ENCODE results near the gene BCCIP.

Gene BCCIP

DNA sequence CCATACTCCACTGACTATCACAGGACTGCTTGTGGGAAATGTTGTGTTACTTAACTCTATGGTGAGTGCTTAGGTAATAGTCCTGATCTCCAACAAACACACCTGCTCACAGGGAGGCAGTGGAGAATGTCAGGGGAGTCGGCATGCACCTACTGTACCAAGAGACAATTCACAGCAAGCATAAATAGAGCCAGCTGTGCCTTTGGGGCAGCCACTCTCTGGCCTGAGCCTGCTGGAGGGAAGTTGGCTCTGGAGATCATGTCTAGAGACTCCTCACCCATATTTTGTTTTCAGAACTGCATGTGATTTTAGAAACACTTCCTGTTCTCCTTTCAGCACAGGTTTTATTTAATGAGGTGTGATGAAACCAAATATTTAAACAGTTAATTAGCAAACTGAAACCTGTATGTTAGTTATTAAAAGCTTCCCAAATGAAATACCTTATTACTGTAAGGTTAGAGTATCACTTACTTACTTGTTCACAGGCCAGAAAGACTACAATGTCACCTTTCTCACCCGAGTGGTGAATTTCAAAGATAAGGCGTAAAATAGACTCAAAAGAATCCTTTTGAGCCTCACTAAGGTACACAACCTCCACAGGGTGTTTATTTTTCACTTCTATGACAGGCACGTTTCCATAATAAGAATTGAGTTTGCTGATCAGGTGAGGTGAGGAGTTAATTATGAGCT, 35.9 kb downstream of the BCCIP start:
- no peak overlapping the region for H3K4me3 ChIP-seq (ENCODE audit: control insufficient read depth, low read depth, low read length)
- no peak for DNase-seq (ENCODE audit: low read depth)
- TF ChIP-seq CTCF (conservative IDR thresholded peaks at IDR 0.05; ENCODE audit: control insufficient read depth, insufficient read depth, low read depth, low read length): no peak

DNA sequence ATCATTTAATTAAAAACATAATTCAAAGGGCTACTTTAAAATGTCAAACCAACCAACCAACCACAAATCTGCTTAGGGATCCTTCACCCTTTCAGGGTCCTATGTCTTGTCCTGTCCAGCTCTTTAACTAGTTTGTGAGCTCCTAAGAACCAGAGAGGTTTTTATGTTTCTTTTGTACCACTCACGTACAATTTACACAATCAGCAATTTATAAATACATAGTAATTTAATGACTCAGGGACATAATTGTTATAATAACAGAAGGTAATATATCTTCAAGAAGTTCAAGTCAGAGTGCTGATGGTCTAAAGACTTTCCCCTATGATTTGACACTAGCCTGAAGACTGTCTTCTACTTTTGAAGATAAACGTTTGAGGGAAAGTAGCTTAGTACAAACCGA, 41.8 kb downstream of the BCCIP start:
- no peak overlapping the region for H3K4me3 ChIP-seq (ENCODE audit: control insufficient read depth, low read depth, low read length)
- DNase-seq (ENCODE audit: low read depth): no peak
- TF ChIP-seq CTCF (conservative IDR thresholded peaks at IDR 0.05; ENCODE audit: control insufficient read depth, insufficient read depth, low read depth, low read length): no peak

DNA sequence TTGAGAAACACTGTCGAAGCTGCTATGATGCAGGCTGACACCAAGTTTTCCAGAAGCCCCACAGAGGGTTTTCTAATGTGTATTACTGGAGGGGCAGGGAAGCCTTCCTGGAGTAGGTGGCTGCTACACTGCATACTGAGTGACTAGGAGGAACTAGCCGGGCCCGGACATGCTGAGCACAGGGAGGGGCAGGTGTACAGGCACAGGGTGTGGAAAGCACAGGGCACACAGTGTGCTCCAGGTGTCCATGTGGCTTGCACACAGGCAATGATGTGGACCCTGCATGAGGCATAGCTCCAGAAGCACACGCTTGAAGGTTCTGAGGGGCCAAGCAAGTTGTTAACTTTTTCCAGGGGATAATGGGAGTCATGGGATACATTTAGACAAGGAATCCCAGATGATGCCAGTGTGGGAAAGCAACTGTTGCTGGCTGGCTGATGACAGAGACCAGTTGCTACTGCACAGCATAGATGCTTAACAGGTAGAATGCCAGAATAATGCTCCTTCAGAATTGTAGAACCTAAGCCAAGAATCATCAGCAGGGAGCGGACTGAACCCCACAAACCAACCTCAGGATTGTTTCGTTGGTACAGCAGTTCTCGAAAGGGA, 43.2 kb downstream of the BCCIP start:
- no peak overlapping the region for H3K4me3 ChIP-seq (ENCODE audit: control insufficient read depth, low read depth, low read length)
- no peak for DNase-seq (ENCODE audit: low read depth)
- TF ChIP-seq CTCF (conservative IDR thresholded peaks at IDR 0.05; ENCODE audit: control insufficient read depth, insufficient read depth, low read depth, low read length): no peak

DNA sequence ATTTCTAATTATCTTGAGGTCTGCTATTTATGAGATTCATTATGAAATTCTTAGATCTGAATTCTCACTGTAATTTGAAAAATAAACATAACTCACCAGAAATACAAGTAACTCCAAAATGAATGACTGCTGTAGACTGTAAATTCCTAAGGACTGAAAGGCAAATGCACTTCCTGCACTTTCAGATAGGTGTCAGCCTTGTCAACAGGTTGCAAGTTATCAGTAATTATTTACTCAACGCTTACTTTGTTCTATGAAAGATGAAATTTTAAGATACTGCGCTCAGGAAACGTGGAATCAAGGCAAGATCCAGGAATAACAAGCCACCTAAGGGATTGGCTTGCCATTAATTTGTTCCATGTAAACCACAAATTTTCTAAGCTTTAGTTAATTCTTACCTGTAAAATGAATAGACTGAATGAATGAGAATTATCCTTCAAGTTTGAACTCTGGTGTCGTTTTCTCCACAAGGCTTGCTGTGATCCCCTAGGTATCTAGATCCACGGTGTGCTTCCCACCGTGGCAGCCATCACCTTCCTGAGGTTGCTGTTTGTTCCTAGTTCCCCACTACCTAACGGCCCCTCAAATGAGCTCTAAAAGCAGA, 45.1 kb downstream of the BCCIP start:
- TF ChIP-seq CTCF (conservative IDR thresholded peaks at IDR 0.05; ENCODE audit: control insufficient read depth, insufficient read depth, low read depth, low read length): peak; percentile 83
- no peak overlapping the region for H3K4me3 ChIP-seq (ENCODE audit: control insufficient read depth, low read depth, low read length)
- DNase-seq (ENCODE audit: low read depth): peak; percentile 64

DNA sequence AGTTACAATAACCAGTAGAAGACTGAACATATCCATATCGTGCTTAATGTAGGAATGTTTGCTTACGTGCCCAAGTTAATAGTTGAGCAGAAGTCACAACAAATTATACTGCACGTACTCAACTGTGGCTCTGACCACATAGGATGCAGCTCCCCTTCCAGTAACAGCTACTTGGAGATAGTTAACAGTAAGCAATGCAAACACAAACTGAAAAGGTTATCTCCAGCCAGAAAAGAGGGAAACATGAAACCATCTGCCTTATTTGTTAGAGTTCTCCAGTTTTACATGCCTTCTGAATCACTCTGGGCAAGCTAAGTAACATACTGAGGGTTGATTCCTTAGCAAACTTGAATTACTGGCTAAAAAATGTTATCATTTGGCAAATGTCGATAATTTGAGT, 48.0 kb downstream of the BCCIP start:
- DNase-seq (ENCODE audit: low read depth): no peak
- no peak overlapping the region for H3K4me3 ChIP-seq (ENCODE audit: control insufficient read depth, low read depth, low read length)
- no peak for TF ChIP-seq CTCF (conservative IDR thresholded peaks at IDR 0.05; ENCODE audit: control insufficient read depth, insufficient read depth, low read depth, low read length)

DNA sequence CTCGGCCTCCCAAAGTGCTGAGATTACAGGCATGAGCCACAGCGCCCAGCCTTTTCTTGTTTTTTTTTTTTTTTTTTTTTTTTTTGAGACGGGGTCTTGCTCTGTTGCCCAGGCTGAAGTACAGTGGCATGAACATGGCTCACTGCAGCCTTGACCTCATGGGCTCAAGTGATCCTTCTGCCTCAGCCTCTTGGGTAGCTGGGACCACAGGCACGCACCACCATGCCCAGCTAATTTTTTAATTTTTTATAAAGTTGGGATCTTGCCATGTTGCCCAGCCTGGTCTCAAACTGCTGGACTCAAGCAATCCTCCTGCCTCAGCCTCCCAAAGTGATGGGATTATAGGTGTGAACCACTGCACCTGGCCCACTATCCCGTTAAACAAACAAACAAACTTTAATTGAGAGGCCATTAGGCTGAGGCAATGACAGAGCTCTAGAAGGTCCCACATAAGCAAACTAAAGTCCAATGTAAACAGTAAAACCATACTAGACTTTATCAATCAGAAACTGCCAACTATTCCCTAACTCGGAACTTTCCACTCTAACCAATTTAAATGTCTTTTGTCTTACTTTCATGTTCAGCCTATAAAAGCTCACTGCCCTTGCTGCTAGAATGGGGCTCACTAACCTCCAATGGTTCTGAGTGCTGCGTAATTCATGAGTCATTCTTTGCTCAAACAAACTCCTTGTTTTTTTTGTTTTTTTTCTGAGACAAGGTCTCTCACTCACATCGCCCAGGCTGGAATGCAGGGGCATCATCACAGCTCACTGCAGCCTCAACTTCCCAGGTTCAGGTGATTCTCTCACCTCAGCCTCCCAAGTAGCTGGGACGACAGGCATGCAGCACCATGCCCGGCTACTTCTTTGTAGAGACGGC, 55.9 kb downstream of the BCCIP start:
- peak; percentile 88 for DNase-seq (ENCODE audit: low read depth)
- no peak overlapping the region for H3K4me3 ChIP-seq (ENCODE audit: control insufficient read depth, low read depth, low read length)
- TF ChIP-seq CTCF (conservative IDR thresholded peaks at IDR 0.05; ENCODE audit: control insufficient read depth, insufficient read depth, low read depth, low read length): no peak
